Stimulated activated naive B cell treated with anti-CD40 and anti-IgM and Interleukin-4, amounts not matched to agents 10 μg/mL and 1 μg/mL and 100 μg/mL, for 72 hours (primary cell): ENCODE measurements around the gene JPH3.
"Not testable (repeated sequence)": the region's sequence is repeated elsewhere in the genome, so short reads cannot be mapped to it uniquely, and the experiment has no call there.

Experiments
- ATAC-seq, 2 donors: fragments of 150-1000 bp; cut with Tn5 transposase; replicated peaks; 2 replicates each; pipeline ENCODE4 v1.10.0; 2021; ENCODE audit warnings: moderate library complexity in 1 of 2
- DNase-seq: peaks from one replicate; pipeline ENCODE4 v3.0.0; 2021
- H3K27ac Mint-ChIP-seq: one replicate; pipeline ENCODE4 v1.8.0; 2022; ENCODE audit warnings: mild to moderate bottlenecking, mixed read lengths
- H3K27me3 Mint-ChIP-seq, 2 donors: one replicate each; pipeline ENCODE4 v1.8.0; 2022; ENCODE audit warnings: mixed read lengths in 2 of 2
- H3K36me3 Mint-ChIP-seq, 2 donors: one replicate each; pipeline ENCODE4 v1.8.0; 2022; ENCODE audit warnings: mixed read lengths in 2 of 2, mild to moderate bottlenecking in 1 of 2
- H3K4me1 Mint-ChIP-seq, 2 donors: one replicate each; pipeline ENCODE4 v1.8.0; 2022; ENCODE audit warnings: mixed read lengths in 2 of 2, mild to moderate bottlenecking in 1 of 2
- H3K4me3 Mint-ChIP-seq, 2 donors: one replicate each; pipeline ENCODE4 v1.8.0; 2022; ENCODE audit warnings: mild to moderate bottlenecking in 2 of 2, mixed read lengths in 2 of 2, moderate library complexity in 1 of 2
- H3K9me3 Mint-ChIP-seq, 2 donors: one replicate each; pipeline ENCODE4 v1.8.0; 2022; ENCODE audit warnings: mixed read lengths in 2 of 2, mild to moderate bottlenecking in 1 of 2

JPH3 gene

GRCh38 chr16:87564524-87564778, 37.9 kb upstream of the JPH3 start:
- Mint-ChIP-seq H3K9me3 (peaks cover 11 to 18% of the 10 kb centered on the region in 2 donors), H3K4me1 (no peaks in the 10 kb centered on the region), H3K27ac (no peak overlapping the region), H3K4me3 (no peak overlapping the region), H3K36me3 (peaks cover 0 to 1% of the 10 kb centered on the region in 2 donors), H3K27me3 (peaks cover 12 to 23% of the 10 kb centered on the region in 2 donors)
- ATAC-seq (no peak), DNase-seq (no peak)

DNA sequence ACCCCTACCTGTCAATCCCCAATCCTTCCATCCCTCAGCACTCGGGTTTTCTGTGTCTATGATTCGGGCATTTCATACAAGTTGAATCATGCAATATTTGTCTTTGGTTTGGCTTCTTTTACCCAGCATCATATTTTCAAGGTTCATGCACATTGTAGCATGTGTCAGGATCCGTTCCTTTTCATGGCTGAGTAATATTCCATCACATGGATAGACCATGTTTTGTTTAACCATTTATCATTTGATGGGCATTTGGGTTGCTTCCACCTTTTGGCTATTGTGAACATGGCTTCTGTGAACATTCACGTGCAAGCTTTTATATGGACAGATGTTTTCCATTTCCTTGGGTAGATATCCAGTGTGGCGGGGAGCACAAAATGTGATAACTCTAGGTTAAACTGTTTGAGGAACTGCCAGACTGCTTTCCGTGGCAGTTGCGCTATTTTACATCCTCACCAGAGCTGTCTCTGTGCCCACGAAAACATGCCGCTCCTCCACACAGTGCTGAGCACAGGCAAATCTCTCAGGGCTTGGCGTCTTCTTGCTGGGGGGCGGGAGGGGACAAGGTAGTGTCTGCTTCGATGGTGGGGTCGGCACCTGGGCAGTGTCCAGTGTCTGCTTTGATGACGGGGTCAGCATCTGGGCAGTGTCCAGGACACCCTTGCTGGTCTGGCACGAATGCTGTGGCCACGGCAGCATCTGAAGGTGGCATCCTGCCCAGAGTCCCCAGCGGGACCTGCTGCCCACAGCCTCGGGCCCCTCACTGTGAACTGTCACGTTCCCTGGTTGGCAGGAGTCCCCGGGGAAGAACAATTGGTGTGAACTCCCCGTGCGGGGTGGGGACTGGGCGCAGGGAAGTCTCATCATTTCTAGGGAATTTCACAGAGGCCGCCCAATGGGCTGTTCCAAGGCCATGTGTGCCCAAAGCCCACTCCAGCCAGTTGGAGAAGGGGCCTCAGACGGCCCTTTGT, 32.4 kb upstream of the JPH3 start:
- no peak overlapping the region for H3K27ac Mint-ChIP-seq
- peaks cover 0 to 1% of the 10 kb centered on the region in 2 donors for H3K4me1 Mint-ChIP-seq
- ATAC-seq (no peak), DNase-seq (no peak)
- peaks cover 0 to 2% of the 10 kb centered on the region in 2 donors for H3K9me3 Mint-ChIP-seq
- H3K27me3 Mint-ChIP-seq: peaks cover 35 to 37% of the 10 kb centered on the region in 2 donors
- no peak overlapping the region for H3K4me3 Mint-ChIP-seq
- H3K36me3 Mint-ChIP-seq: no peaks in the 10 kb centered on the region

GRCh38 chr16:87570572-87570937, 31.8 kb upstream of the JPH3 start:
- H3K27me3 Mint-ChIP-seq: peaks cover 39 to 43% of the 10 kb centered on the region in 2 donors
- no peak overlapping the region for H3K27ac Mint-ChIP-seq
- H3K9me3 Mint-ChIP-seq: peaks cover 0 to 2% of the 10 kb centered on the region in 2 donors
- H3K4me1 Mint-ChIP-seq: peaks cover 0 to 1% of the 10 kb centered on the region in 2 donors
- DNase-seq: no peak
- no peak for ATAC-seq
- H3K4me3 Mint-ChIP-seq: no peak overlapping the region
- no peaks in the 10 kb centered on the region for H3K36me3 Mint-ChIP-seq

DNA sequence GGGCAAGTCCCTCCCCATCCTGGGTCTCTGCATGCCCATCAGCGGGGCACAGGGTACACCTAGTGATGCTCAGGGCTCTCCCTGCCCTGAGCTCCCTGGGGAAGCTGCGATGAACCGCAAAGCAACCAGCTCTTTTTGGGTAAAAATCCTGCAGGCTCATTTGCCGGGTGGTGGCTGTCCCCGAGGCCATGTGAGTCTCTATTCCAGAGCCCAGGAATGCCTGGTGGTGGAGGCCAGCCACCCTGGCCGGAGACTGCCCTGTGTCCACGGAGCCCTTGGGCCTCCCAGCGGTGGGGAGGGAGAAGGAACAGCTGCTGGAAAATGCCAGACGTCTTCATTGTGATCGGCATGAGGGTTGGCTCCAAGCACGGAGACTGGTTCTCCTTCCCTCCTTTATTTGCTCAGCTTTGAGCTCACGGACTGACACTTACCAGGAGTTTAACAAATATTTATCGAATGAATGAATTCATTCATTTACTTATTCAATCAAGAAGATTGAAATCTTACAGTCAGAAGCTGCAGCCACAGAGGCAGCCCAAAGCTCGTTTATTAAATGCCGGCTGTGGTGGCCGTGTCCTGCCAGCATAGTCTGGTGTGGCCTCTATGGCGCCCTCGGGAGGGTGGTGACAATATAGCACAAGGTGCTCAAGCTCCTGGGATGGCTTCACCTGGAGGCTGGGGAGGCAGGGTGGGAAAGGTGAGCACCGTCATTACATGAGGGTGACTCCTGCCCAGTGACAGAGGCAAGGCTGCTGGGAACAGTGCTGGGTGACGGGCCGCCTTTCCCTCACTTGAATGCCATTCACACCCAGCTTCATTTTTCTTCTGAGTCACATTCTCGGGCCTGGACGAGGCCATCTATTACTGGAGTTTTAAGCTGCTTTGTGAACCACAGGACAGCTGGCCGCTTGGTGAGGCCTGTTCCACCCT, 31.1 kb upstream of the JPH3 start:
- H3K4me1 Mint-ChIP-seq: peaks cover 0 to 1% of the 10 kb centered on the region in 2 donors
- no peaks in the 10 kb centered on the region for H3K36me3 Mint-ChIP-seq
- peaks cover 0 to 2% of the 10 kb centered on the region in 2 donors for H3K9me3 Mint-ChIP-seq
- no peak for DNase-seq
- peaks cover 40 to 44% of the 10 kb centered on the region in 2 donors for H3K27me3 Mint-ChIP-seq
- H3K4me3 Mint-ChIP-seq: no peak overlapping the region
- no peak overlapping the region for H3K27ac Mint-ChIP-seq
- peak in 1 of 2 donors; percentile 23 for ATAC-seq

GRCh38 chr16:87571868-87572244, 30.5 kb upstream of the JPH3 start:
- no peak for DNase-seq
- H3K4me3 Mint-ChIP-seq: no peak overlapping the region
- peaks cover 46 to 51% of the 10 kb centered on the region in 2 donors for H3K27me3 Mint-ChIP-seq
- H3K36me3 Mint-ChIP-seq: no peaks in the 10 kb centered on the region
- no peak for ATAC-seq
- peaks cover 0 to 2% of the 10 kb centered on the region in 2 donors for H3K9me3 Mint-ChIP-seq
- no peak overlapping the region for H3K27ac Mint-ChIP-seq
- peaks cover 0 to 1% of the 10 kb centered on the region in 2 donors for H3K4me1 Mint-ChIP-seq

DNA sequence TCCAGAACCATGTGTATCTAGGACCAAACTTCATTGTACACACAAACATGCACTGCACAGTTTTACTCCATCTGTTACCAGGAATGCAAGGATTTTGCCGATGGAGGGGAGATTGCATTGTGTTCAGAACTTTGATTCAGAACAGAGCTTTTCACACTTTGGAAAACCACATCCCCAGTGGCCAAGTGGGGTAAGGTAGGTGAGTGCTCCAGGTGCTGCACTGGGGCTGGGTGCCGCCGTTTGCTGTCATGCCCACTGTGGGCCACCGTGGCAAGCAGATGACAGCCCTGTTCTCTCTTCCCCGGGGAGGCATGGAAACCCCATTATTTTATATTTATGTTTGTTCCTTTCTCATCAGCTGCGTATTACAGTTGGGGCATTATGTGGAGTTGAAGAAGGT, 29.3 kb upstream of the JPH3 start:
- peaks cover 0 to 1% of the 10 kb centered on the region in 2 donors for H3K4me1 Mint-ChIP-seq
- no peak overlapping the region for H3K27ac Mint-ChIP-seq
- ATAC-seq (no peak), DNase-seq (no peak)
- H3K4me3 Mint-ChIP-seq: no peak overlapping the region
- no peaks in the 10 kb centered on the region for H3K36me3 Mint-ChIP-seq
- peaks cover 0 to 2% of the 10 kb centered on the region in 2 donors for H3K9me3 Mint-ChIP-seq
- peaks cover 46 to 55% of the 10 kb centered on the region in 2 donors for H3K27me3 Mint-ChIP-seq

- Mint-ChIP-seq H3K9me3 (no peaks in the 10 kb centered on the region), H3K36me3 (peaks cover 0 to 1% of the 10 kb centered on the region in 2 donors), H3K4me3 (no peak overlapping the region), H3K27me3 (peaks cover 51 to 60% of the 10 kb centered on the region in 2 donors), H3K4me1 (peaks cover 0 to 1% of the 10 kb centered on the region in 2 donors), H3K27ac (no peak overlapping the region)
- no peak for ATAC-seq
- DNase-seq: no peak
These were observed 27.1 kb upstream of the JPH3 start for GRCh38 chr16:87575027-87575804.

DNA sequence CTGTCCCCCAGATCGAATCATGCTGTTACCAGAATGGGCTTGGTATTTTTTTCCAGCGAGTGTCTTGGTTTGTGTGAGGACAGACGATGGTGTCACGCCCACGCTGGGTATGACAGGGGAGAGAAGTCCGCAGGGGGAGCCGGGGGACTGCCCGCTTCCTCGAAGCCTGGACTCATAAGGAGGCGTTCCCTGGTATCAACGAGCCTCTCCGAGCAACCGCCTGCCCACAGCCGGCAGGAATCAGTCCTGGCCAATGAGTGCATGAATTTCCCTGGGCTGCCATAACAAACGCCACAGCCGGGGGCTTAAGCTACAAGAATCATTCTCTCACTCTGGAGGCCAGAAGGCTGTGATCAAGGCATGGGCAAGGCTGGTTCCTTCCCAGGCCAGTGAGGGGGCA, 26.1 kb upstream of the JPH3 start:
- ATAC-seq (no peak), DNase-seq (no peak)
- H3K9me3 Mint-ChIP-seq: no peaks in the 10 kb centered on the region
- no peak overlapping the region for H3K4me3 Mint-ChIP-seq
- peaks cover 0 to 1% of the 10 kb centered on the region in 2 donors for H3K36me3 Mint-ChIP-seq
- H3K27me3 Mint-ChIP-seq: peaks cover 56 to 64% of the 10 kb centered on the region in 2 donors
- peaks cover 0 to 1% of the 10 kb centered on the region in 2 donors for H3K4me1 Mint-ChIP-seq
- no peak overlapping the region for H3K27ac Mint-ChIP-seq

DNA sequence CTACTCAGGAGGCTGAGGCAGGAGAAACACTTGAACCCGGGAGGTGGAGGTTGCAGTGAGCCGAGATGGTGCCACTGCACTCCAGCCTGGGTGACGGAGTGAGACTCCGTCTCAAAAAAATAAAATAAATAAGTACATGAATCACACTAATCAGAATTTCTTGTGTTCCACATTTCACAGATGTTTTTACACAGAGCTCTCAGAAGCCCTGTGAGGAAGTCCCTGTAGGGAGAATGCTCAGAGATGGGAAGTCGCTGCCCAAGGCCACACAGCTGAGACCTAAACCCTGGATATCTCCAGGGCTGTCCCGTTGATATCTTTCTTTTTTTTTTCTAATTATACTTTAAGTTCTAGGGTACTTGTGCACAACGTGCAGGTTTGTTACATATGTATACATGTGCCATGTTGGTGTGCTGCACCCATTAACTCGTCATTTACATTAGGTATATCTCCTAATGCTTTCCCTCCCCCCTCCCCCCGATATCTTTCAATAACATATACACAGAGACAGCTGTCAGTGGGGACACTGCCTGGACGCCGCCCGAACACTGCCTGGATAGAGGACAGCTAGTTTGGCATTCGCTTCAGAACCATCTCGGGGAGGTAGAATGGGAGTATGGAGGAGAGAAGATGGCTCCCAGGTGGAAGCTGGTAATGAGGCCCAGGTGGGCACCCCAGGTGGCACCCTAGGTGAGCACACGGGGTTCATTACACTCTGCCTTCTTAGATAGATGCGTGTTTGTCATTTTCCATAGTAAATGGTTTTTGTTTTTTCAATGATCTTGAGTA, 24.0 kb upstream of the JPH3 start:
- H3K4me3 Mint-ChIP-seq, ATAC-seq, H3K4me1 Mint-ChIP-seq, H3K36me3 Mint-ChIP-seq, H3K9me3 Mint-ChIP-seq, DNase-seq, H3K27ac Mint-ChIP-seq: not testable (repeated sequence)
- H3K27me3 Mint-ChIP-seq: peaks cover 45 to 51% of the 10 kb centered on the region in 2 donors

GRCh38 chr16:87579691-87580090, 22.6 kb upstream of the JPH3 start:
- no peak overlapping the region for H3K4me3 Mint-ChIP-seq
- no peaks in the 10 kb centered on the region for H3K4me1 Mint-ChIP-seq
- ATAC-seq (no peak), DNase-seq (no peak)
- no peaks in the 10 kb centered on the region for H3K9me3 Mint-ChIP-seq
- H3K27ac Mint-ChIP-seq: no peak overlapping the region
- peaks cover 56 to 61% of the 10 kb centered on the region in 2 donors for H3K27me3 Mint-ChIP-seq
- peaks cover 0 to 1% of the 10 kb centered on the region in 2 donors for H3K36me3 Mint-ChIP-seq

DNA sequence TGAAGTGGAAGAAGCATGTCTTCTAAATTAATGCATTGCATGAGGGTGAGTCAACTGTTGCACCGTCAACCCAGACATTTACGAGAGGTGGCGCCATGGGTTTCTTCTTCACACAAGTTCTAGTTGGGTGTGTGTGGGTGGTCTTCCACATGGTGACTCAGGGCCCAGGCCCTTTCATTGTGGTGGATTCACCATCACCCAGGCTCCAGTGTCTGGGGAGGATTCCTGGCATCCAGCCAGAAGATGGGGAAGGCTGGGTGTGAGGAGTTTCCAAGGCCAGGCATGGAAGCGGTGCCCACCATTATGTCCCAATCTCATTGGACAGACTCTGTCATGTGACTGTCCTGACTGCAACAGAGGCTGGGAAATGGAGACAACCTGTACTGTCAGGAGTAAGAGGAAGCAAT, 21.4 kb upstream of the JPH3 start:
- ATAC-seq (no peak), DNase-seq (no peak)
- Mint-ChIP-seq H3K4me1 (no peaks in the 10 kb centered on the region), H3K36me3 (peaks cover 0 to 1% of the 10 kb centered on the region in 2 donors), H3K9me3 (no peaks in the 10 kb centered on the region), H3K27ac (no peak overlapping the region), H3K4me3 (no peak overlapping the region), H3K27me3 (peaks cover 57 to 62% of the 10 kb centered on the region in 2 donors)

GRCh38 chr16:87581857-87582215, 20.5 kb upstream of the JPH3 start:
- no peak overlapping the region for H3K27ac Mint-ChIP-seq
- ATAC-seq (no peak), DNase-seq (no peak)
- H3K4me1 Mint-ChIP-seq: no peaks in the 10 kb centered on the region
- no peaks in the 10 kb centered on the region for H3K9me3 Mint-ChIP-seq
- H3K36me3 Mint-ChIP-seq: peaks cover 0 to 1% of the 10 kb centered on the region in 2 donors
- no peak overlapping the region for H3K4me3 Mint-ChIP-seq
- H3K27me3 Mint-ChIP-seq: peaks cover 59 to 65% of the 10 kb centered on the region in 2 donors

DNA sequence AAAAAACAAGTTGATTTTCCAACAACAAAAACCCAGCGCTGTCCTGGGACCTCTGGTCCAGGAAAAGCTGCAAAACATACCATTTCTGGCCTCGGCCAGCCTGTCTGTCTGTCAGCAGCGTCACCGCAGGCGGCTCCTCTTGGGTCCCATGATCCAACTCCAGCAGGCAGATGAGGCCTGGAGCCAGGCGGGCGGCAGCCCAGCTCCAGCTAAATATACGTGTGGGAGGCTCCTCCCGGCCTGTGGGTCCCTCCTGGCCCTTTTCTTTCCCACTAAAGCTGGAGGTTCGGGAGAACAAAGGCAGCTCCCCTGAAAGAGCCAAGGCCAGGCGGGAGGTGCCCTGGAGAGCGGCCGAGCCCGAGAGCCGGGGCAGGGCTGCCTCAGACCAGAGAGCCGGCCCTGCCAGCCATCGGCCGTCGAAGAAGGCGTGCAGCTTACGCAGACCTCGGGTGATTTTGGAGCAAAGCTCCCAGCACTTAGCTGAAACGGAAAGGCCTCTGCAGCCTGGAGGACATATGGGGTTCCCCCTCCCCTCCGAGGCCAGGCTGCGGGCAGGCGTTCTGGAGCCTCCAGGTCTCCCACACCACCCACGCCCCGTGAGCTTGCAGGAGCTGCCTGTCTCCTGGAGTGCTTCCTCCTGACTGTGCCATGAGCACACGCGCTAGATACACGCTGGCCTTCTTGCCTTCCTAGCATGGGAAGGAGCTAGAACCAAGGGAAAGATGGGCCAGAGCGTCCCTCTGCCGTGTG, 19.9 kb upstream of the JPH3 start:
- ATAC-seq (no peak), DNase-seq (no peak)
- Mint-ChIP-seq H3K27me3 (peaks cover 64 to 65% of the 10 kb centered on the region in 2 donors), H3K9me3 (no peaks in the 10 kb centered on the region), H3K4me3 (no peak overlapping the region), H3K36me3 (peaks cover 0 to 1% of the 10 kb centered on the region in 2 donors), H3K4me1 (no peaks in the 10 kb centered on the region), H3K27ac (no peak overlapping the region)
